Endodermal cell (in vitro differentiated cells): Measurements from ENCODE around the gene LRRC49. TPM values are rescaled to one million over a fixed set of nuclear protein-coding genes. Genes with fewer than 3 reads are reported as not detected.
"Not testable (repeated sequence)": the region's sequence is repeated elsewhere in the genome, so short reads cannot be mapped to it uniquely, and the experiment has no call there.

Source experiments
- DNase-seq: peaks from one replicate; pipeline ENCODE4 v3.0.0-alpha.2; 2017
- H3K27ac ChIP-seq: 2 replicates; pipeline ENCODE4 v1.5.1; 2013; ENCODE audit warnings: mild to moderate bottlenecking, low read depth, low read length, moderate library complexity
- H3K27me3 ChIP-seq: 2 replicates; pipeline ENCODE4 v1.6.1; 2013; ENCODE audit warnings: mild to moderate bottlenecking, low read length, moderate library complexity; ENCODE audit not compliant: insufficient read depth, control insufficient read depth, poor library complexity, severe bottlenecking
- H3K36me3 ChIP-seq: 2 replicates; pipeline ENCODE4 v1.7.0; 2013; ENCODE audit warnings: mild to moderate bottlenecking, low read length, moderate library complexity; ENCODE audit not compliant: control insufficient read depth, insufficient read depth
- H3K4me1 ChIP-seq: one replicate; pipeline ENCODE4 v1.7.0; 2013; ENCODE audit warnings: low read length; ENCODE audit not compliant: control insufficient read depth, insufficient read depth
- H3K4me3 ChIP-seq: 2 replicates; pipeline ENCODE4 v1.5.1; 2013; ENCODE audit warnings: mild to moderate bottlenecking, low read length, moderate library complexity
- H3K9ac ChIP-seq: 2 replicates; pipeline ENCODE4 v1.6.1; 2013; ENCODE audit warnings: mild to moderate bottlenecking, low read length, moderate library complexity; ENCODE audit not compliant: poor library complexity, severe bottlenecking; ENCODE audit errors: extremely low read depth
- H3K9me3 ChIP-seq: 2 replicates; pipeline ENCODE4 v1.6.1; 2013; ENCODE audit warnings: mild to moderate bottlenecking, low read length, moderate library complexity; ENCODE audit not compliant: control insufficient read depth
- H3K27ac Mint-ChIP-seq: 2 replicates; pipeline ENCODE4 v1.8.0; 2020; ENCODE audit warnings: mixed read lengths
- H3K27me3 Mint-ChIP-seq: 2 replicates; pipeline ENCODE4 v1.8.0; 2021; ENCODE audit warnings: mild to moderate bottlenecking, mixed read lengths; ENCODE audit not compliant: insufficient read depth
- H3K36me3 Mint-ChIP-seq: 2 replicates; pipeline ENCODE4 v1.8.0; 2020; ENCODE audit warnings: low read depth, mixed read lengths
- H3K4me1 Mint-ChIP-seq: 2 replicates; pipeline ENCODE4 v1.8.0; 2020; ENCODE audit warnings: mixed read lengths
- H3K4me3 Mint-ChIP-seq: 2 replicates; pipeline ENCODE4 v1.8.0; 2020; ENCODE audit warnings: mild to moderate bottlenecking, moderate library complexity, mixed read lengths
- H3K9me3 Mint-ChIP-seq: 2 replicates; pipeline ENCODE4 v1.8.0; 2020; ENCODE audit warnings: mild to moderate bottlenecking, mixed read lengths
- WGBS, 2 experiments: methylation state at CpG; one replicate each; pipeline versions ENCODE4 v1.1.5 to v1.1.7; 2013; ENCODE audit warnings: missing lambda C conversion rate in 2 of 2, mixed read lengths in 1 of 2; ENCODE audit not compliant: insufficient coverage in 1 of 2, insufficient read length in 1 of 2; 5-methylcytosine and 5-hydroxymethylcytosine counted together
- total RNA-seq, 2 donors: library from RNA; stranded (reverse); fragmentation: NEBNext Ultra II Directional in 1 of 2; extraction: Animal tissue kit (Norgen Biotek cat#: 25700) in 1 of 2; gene quantifications; 2 replicates in 1 of 2; 3 replicates in 1 of 2; pipeline ENCODE4 v1.2.1, GENCODE V29; 2021
- TF ChIP-seq, protein P1 (sequence below): fragments of 200-600 bp; sonication (generic); conservative IDR thresholded peaks from 2 replicates; pipeline ENCODE4 v1.5.0; 2021; ENCODE audit warnings: antibody characterized with exemption, mild to moderate bottlenecking

The LRRC49 gene
- total RNA-seq, 2 donors from 2014 or later = 6.6 to 10.7 TPM

DNA sequence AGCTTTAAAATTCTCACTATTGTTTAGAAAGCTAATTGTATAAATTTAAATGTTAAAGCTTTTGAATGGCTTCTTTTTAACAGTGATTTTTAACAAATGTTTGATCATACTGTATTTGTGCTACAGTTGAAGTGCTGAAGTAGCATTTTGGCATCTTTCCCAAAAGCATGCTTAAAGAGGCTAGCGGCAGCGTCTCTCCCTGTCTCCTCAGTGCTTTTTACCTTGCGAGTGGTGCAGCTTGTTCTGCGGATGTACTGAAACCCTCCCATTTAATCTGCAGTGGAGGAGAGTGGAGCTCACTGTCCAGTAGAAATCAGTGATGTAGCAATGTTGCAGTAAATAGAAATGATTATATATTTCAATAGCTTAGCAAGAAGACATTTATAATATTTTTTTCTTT is 43.7 kb downstream of the LRRC49 start:
- Mint-ChIP-seq H3K36me3 (no peaks in the 10 kb centered on the region), H3K27ac (no peak overlapping the region), H3K27me3 (no peaks in the 10 kb centered on the region), H3K4me1 (peaks cover 3% of the 10 kb centered on the region), H3K4me3 (no peak overlapping the region), H3K9me3 (no peaks in the 10 kb centered on the region)
- Histone ChIP-seq H3K9me3 (no peaks in the 10 kb centered on the region), H3K4me1 (no peaks in the 10 kb centered on the region), H3K9ac (no peak overlapping the region), H3K27ac (no peak overlapping the region), H3K27me3 (no peaks in the 10 kb centered on the region), H3K4me3 (no peak overlapping the region), H3K36me3 (no peaks in the 10 kb centered on the region)
- WGBS, 2 experiments = 92 to 94% methylated on average over 3 to 4 of the region's 4 CpGs
- DNase-seq = no peak
- TF ChIP-seq, protein P1, sequence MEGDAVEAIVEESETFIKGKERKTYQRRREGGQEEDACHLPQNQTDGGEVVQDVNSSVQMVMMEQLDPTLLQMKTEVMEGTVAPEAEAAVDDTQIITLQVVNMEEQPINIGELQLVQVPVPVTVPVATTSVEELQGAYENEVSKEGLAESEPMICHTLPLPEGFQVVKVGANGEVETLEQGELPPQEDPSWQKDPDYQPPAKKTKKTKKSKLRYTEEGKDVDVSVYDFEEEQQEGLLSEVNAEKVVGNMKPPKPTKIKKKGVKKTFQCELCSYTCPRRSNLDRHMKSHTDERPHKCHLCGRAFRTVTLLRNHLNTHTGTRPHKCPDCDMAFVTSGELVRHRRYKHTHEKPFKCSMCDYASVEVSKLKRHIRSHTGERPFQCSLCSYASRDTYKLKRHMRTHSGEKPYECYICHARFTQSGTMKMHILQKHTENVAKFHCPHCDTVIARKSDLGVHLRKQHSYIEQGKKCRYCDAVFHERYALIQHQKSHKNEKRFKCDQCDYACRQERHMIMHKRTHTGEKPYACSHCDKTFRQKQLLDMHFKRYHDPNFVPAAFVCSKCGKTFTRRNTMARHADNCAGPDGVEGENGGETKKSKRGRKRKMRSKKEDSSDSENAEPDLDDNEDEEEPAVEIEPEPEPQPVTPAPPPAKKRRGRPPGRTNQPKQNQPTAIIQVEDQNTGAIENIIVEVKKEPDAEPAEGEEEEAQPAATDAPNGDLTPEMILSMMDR = no peak

DNA sequence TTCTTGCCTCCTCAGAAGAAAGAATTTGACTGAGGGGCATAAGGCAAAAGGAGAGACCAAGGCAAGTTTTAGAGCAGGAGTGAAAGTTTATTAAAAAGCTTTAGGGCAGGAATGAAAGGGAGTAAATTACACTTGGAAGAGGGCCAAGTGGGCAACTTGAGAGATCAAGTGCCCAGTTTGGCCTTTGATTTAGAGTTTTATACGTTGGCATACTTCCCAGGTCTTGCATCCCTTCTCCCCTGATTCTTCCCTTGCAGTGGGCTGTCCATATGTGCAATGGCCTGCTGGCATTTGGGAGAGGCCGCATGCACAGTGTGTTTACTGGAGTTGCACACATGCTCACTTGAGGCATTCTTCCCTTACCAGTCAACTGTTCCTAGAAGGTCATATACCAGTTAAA is 50.7 kb downstream of the LRRC49 start:
- H3K4me3 ChIP-seq, H3K9me3 Mint-ChIP-seq, DNase-seq, H3K4me1 ChIP-seq, H3K27ac ChIP-seq, H3K36me3 ChIP-seq, H3K9me3 ChIP-seq, H3K27ac Mint-ChIP-seq, H3K36me3 Mint-ChIP-seq, H3K4me3 Mint-ChIP-seq, H3K27me3 Mint-ChIP-seq, H3K27me3 ChIP-seq, H3K4me1 Mint-ChIP-seq, H3K9ac ChIP-seq: not testable (repeated sequence)
- 71 to 94% methylated on average over 1 to 2 of the region's 2 CpGs for WGBS, 2 experiments

- Histone ChIP-seq H3K4me3 (no peak overlapping the region), H3K9me3 (peaks cover 13% of the 10 kb centered on the region), H3K4me1 (no peaks in the 10 kb centered on the region), H3K36me3 (no peaks in the 10 kb centered on the region), H3K27ac (no peak overlapping the region), H3K9ac (no peak overlapping the region), H3K27me3 (no peaks in the 10 kb centered on the region)
- Mint-ChIP-seq H3K27ac (no peak overlapping the region), H3K4me1 (no peaks in the 10 kb centered on the region), H3K36me3 (peaks cover 5% of the 10 kb centered on the region), H3K4me3 (no peak overlapping the region), H3K27me3 (no peaks in the 10 kb centered on the region), H3K9me3 (peaks cover 18% of the 10 kb centered on the region)
- WGBS, 2 experiments = 92 to 94% methylated on average over 5 to 7 of the region's 7 CpGs
- TF ChIP-seq, protein P1 = no peak
- no peak for DNase-seq
Measured at GRCh38 chr15:70947351-70948335, 55.0 kb downstream of the LRRC49 start.
